Parathyroid adenoma (tissue), 2 donors: Measurements from ENCODE around the gene HLTF.

Experiments used
- H2AFZ ChIP-seq: fragments of 300-600 bp; sonication (generic); one replicate; pipeline ENCODE4 v1.7.0; 2017; ENCODE audit warnings: antibody characterized with exemption, mild to moderate bottlenecking
- H3K27ac ChIP-seq: fragments of 300-600 bp; sonication (generic); one replicate; pipeline ENCODE4 v1.7.0; 2017
- H3K27me3 ChIP-seq: fragments of 300-600 bp; sonication (generic); one replicate; pipeline ENCODE4 v1.7.0; 2017; ENCODE audit warnings: low read length; ENCODE audit not compliant: control insufficient read depth, insufficient read depth
- H3K36me3 ChIP-seq: fragments of 300-600 bp; sonication (generic); one replicate; pipeline ENCODE4 v1.7.0; 2017; ENCODE audit warnings: low read length; ENCODE audit not compliant: control insufficient read depth, insufficient read depth
- H3K4me1 ChIP-seq: fragments of 300-600 bp; sonication (generic); one replicate; pipeline ENCODE4 v1.7.0; 2017; ENCODE audit warnings: control low read depth
- H3K4me2 ChIP-seq: fragments of 300-600 bp; sonication (generic); one replicate; pipeline ENCODE4 v1.7.0; 2017; ENCODE audit warnings: low read length
- H3K4me3 ChIP-seq: fragments of 300-600 bp; sonication (generic); one replicate; pipeline ENCODE4 v1.7.0; 2017; ENCODE audit warnings: low read depth, low read length
- H3K79me2 ChIP-seq: fragments of 300-600 bp; sonication (generic); one replicate; pipeline ENCODE4 v1.7.0; 2017; ENCODE audit warnings: control low read depth
- H3K9ac ChIP-seq: fragments of 300-600 bp; sonication (generic); one replicate; pipeline ENCODE4 v1.7.0; 2017; ENCODE audit warnings: mild to moderate bottlenecking
- H3K9me3 ChIP-seq: fragments of 300-600 bp; sonication (generic); one replicate; pipeline ENCODE4 v1.7.0; 2017; ENCODE audit warnings: low read length; ENCODE audit not compliant: control insufficient read depth
- CTCF ChIP-seq: fragments of 300-600 bp; sonication (generic); IDR thresholded peaks from one replicate; pipeline ENCODE4 v1.7.0; 2017; ENCODE audit warnings: antibody characterized with exemption, mild to moderate bottlenecking
- donor health status: primary hyperparathyroidism.

The HLTF gene

GRCh38 chr3:149016669-149017541, 69.4 kb downstream of the HLTF start:
- Histone ChIP-seq H3K27me3 (no peaks in the 10 kb centered on the region), H3K4me3 (no peak overlapping the region), H3K9me3 (no peaks in the 10 kb centered on the region), H3K36me3 (no peaks in the 10 kb centered on the region), H3K4me1 (no peaks in the 10 kb centered on the region), H3K9ac (no peak overlapping the region), H3K4me2 (no peak overlapping the region), H3K79me2 (no peaks in the 10 kb centered on the region), H3K27ac (no peak overlapping the region), H2AFZ (no peak overlapping the region)
- TF ChIP-seq CTCF = no peak

DNA sequence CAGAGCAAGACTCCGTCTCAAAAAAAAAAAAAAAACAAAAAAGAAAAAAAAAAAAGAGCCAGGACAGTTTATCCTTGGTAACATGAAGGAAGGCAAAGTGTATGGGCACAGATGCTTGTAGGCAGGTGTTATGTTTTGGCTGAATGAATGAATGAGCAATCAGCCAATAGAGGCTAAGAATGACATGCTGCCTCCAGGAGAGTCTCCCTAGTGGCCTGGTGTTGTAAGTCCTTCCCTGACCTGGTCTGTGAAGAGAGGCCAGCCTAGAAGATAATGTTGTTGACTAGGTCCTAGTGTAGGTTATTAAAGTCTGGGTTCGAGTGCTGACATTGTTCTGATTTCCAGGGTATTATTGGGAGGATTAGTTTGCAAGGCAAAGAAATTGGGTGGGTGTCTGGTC, 70.1 kb downstream of the HLTF start:
- H3K27ac ChIP-seq = no peak overlapping the region

GRCh38 chr3:149015393-149015792, 70.9 kb downstream of the HLTF start:
- no peak overlapping the region for H3K4me3 ChIP-seq
- no peak for TF ChIP-seq CTCF
- no peak overlapping the region for H3K9ac ChIP-seq
- H2AFZ ChIP-seq = no peak overlapping the region
- no peaks in the 10 kb centered on the region for H3K36me3 ChIP-seq
- no peaks in the 10 kb centered on the region for H3K9me3 ChIP-seq
- H3K4me1 ChIP-seq = no peaks in the 10 kb centered on the region
- H3K27ac ChIP-seq = no peak overlapping the region
- H3K79me2 ChIP-seq = peaks cover 3% of the 10 kb centered on the region
- no peak overlapping the region for H3K4me2 ChIP-seq
- H3K27me3 ChIP-seq = no peaks in the 10 kb centered on the region

More for the DNA sequence above, 70.1 kb downstream of the HLTF start:
- Histone ChIP-seq H3K27me3 (no peaks in the 10 kb centered on the region), H3K9me3 (no peaks in the 10 kb centered on the region), H3K4me3 (no peak overlapping the region), H3K36me3 (no peaks in the 10 kb centered on the region), H3K9ac (no peak overlapping the region), H3K4me1 (no peaks in the 10 kb centered on the region), H2AFZ (no peak overlapping the region), H3K79me2 (no peaks in the 10 kb centered on the region), H3K4me2 (no peak overlapping the region)
- TF ChIP-seq CTCF = no peak

DNA sequence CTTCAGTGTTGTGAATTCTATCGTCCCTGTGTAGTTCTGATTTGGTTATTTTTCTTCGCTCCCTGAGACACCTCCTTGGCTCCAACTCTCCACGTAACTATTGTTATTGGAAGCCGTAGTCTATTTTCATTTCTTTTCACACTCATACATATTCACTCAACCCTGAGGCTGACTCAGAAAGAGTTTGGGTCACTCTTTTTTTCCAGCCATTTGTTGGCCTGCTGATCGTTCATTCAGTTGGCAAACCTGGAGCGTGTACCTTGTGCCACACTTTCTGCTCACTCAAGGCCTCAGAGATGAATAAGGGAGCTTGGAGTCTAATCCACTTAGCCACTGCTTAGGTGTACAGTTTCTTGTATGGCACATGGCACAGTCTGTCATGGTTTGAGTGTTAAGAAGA, 72.6 kb downstream of the HLTF start:
- Histone ChIP-seq H3K4me1 (no peaks in the 10 kb centered on the region), H3K4me2 (no peak overlapping the region), H3K79me2 (peaks cover 5% of the 10 kb centered on the region), H3K27ac (no peak overlapping the region), H3K36me3 (no peaks in the 10 kb centered on the region), H3K4me3 (no peak overlapping the region), H2AFZ (no peak overlapping the region), H3K27me3 (no peaks in the 10 kb centered on the region), H3K9ac (no peak overlapping the region), H3K9me3 (no peaks in the 10 kb centered on the region)
- no peak for TF ChIP-seq CTCF

DNA sequence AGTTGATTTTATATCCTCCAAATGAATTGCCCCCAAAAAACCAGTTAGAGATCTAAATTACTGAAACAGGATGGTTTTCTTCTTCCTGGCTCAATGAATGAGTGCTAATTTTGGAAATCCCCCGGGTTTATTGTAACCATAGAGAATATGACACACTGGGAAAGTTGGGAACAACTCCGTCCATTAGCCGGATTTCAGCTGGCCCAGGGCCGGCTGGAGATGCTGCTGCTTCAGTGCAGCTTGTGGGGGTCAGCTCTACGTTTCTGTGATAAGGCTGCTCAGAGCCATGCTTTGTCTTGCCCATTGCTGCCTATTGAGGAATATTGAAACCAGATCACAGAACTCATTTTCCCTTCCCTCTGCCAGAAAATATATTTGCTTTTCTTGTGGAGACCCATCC, 74.7 kb downstream of the HLTF start:
- no peak overlapping the region for H3K9ac ChIP-seq
- no peak overlapping the region for H3K27ac ChIP-seq
- no peak overlapping the region for H3K4me3 ChIP-seq
- no peaks in the 10 kb centered on the region for H3K27me3 ChIP-seq
- no peak overlapping the region for H2AFZ ChIP-seq
- no peaks in the 10 kb centered on the region for H3K4me1 ChIP-seq
- no peaks in the 10 kb centered on the region for H3K36me3 ChIP-seq
- no peaks in the 10 kb centered on the region for H3K9me3 ChIP-seq
- TF ChIP-seq CTCF = no peak
- H3K4me2 ChIP-seq = no peak overlapping the region
- peaks cover 5% of the 10 kb centered on the region for H3K79me2 ChIP-seq
